OCI-LY3 (cell line): ENCODE data around the gene UFSP2.

Source experiments
- CTCF ChIP-seq: fragments of 200-600, 300-600 bp; sonication (generic); IDR thresholded peaks from 2 replicates; pipeline ENCODE4 v1.5.1; 2014; ENCODE audit warnings: antibody characterized with exemption, low read length, low read depth
- EZH2phosphoT487 ChIP-seq: fragments of 200-600 bp; shearing (Covaris generic); IDR thresholded peaks from 2 replicates; pipeline ENCODE4 v1.6.1; 2018; ENCODE audit warnings: antibody characterized with exemption, mixed run types, low read depth

- TF ChIP-seq CTCF (no peak), EZH2phosphoT487 (no peak)
These were observed 73.0 kb downstream of the UFSP2 start for GRCh38 chr4:185352741-185353140.
